ENCODE measurements around the gene CAMK2B. TPM values are rescaled to one million over a fixed set of nuclear protein-coding genes. Genes with fewer than 3 reads are reported as not detected.

The CAMK2B gene
- total RNA-seq, 1 donor from 2014 or later: not detected

DNA sequence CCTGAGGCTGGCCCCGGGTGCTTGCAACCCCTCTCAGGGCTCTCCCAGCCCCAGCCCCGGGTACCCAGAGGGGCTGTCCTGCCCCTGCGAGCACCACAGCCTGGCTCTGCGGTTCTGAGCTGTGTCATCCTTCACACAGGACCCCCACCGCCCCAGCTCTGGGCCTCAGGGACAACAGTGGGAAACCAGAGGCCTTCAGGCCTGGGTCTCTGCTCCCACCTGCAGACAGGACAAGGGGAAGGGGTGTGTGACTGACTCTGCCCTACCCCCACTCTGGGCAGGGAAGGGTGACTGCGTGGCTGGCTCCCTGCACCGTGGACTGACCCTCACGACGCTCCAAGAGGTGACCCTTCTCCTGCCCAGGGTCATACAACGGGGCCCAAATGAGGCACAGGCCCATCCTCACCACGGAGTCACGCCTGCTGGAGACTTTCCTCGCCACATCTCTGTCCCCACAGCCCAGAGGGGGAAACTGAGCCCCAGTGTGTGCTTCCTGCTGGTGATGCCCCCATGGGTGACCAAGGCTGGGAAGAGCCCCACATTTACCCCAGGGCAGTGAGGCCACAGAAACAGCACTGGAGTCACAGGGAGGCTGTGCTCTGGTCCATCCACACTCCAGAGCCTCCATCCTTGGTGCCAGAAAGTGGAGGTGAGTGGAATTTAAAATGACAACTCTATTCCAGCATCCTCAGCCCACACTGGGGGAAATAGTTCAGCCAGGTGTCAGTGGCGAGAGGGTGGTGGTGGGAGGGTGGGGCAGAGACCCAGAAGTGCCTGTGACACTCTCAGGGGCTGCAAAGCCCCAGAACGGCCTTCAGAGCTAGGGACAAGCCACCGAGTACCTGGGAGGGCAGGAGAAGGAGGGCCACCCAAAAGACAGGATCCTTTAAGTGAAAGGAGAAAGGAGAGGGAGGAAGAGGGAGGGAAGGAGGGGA is 13.6 kb downstream of the CAMK2B start:
- no peaks in the 10 kb centered on the region for H3K36me3 ChIP-seq (ENCODE audit: control insufficient read depth, insufficient read depth, low read length)
- no peak overlapping the region for H3K4me3 ChIP-seq (ENCODE audit: low read depth, low read length)
- no peaks in the 10 kb centered on the region for H3K27me3 ChIP-seq (ENCODE audit: control insufficient read depth, insufficient read depth, low read length)
- no peak for TF ChIP-seq CTCF (IDR thresholded peaks at IDR 0.05; ENCODE audit: insufficient read depth, low read length, severe bottlenecking)
- FAIRE-seq (no peak), DNase-seq (ENCODE audit: low read depth) (no peak)

DNA sequence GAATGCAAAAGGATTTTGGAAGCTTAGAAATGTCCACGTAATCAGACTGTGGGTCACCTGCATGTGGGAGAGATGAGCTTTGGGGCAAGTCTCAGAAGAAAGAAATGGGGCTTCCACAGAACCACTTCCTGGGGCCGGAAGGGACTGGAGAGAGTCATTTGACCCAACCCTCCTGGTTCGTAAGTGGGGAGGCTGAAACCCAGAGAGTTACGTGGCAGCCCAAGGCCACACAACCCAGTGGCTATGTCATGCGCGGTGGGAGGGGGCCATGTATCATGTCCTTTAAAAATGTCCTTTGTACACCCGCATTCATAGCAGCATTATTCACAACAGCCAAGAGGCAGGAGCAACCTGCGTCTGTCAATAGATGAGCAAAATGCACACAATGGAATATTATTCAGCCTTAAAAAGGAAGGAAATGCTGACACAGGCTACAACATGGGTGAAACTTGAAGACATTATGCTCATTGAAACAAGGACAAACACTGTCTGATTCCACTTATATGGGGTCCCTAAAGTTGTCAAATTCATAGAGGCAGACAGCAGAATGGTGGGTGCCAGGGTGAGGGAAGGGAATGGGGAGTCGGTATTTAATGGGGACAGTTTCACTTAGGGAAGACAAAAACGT is 15.1 kb downstream of the CAMK2B start:
- Histone ChIP-seq H3K27me3 (ENCODE audit: control insufficient read depth, insufficient read depth, low read length) (no peaks in the 10 kb centered on the region), H3K4me3 (ENCODE audit: low read depth, low read length) (no peak overlapping the region), H3K36me3 (ENCODE audit: control insufficient read depth, insufficient read depth, low read length) (no peaks in the 10 kb centered on the region)
- no peak for TF ChIP-seq CTCF (IDR thresholded peaks at IDR 0.05; ENCODE audit: insufficient read depth, low read length, severe bottlenecking)
- FAIRE-seq: peak; percentile 72
- DNase-seq (ENCODE audit: low read depth): no peak

DNA sequence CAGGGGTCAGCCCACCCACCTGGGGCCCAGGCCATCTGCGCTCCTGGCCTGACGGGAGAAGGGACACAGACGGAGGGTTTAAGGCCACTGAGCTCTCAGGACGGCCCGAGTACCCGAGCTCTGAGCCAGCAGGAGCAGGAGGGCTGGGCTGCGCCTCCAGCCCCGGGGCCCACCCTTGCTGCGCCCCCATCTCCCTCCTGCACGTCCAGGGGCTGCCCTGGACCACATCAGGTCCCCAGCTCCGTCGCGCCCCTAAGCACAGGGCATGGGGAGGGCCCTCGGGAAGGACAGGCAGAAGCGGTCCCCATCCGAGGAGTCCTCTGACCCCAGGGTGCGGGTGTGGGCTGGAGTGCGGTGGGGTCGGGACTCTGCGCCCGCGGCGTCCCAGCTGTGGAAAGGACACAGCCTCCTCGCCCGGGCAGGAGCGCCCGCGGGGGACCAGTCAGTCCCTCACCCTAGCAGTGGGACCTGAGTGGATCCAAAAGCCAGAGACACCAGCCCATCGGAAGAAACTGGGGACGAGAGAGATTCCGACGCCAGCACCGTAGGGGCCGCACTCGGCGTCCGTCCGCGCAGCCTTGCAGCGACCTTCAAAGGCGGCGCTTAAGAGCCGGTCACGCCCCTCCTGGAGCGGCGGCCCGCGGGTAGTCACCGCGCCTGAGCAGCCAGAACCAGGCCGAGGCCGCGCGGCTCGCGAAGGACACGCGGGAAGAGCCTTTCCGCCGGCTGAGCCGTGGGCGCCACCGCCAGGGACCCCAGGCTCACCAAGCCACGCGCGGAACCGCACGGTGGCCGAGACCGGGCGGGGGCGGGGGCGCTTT is 15.9 kb downstream of the CAMK2B start:
- peak; percentile 20 for DNase-seq (ENCODE audit: low read depth)
- TF ChIP-seq CTCF (IDR thresholded peaks at IDR 0.05; ENCODE audit: insufficient read depth, low read length, severe bottlenecking): no peak
- Histone ChIP-seq H3K36me3 (ENCODE audit: control insufficient read depth, insufficient read depth, low read length) (no peaks in the 10 kb centered on the region), H3K4me3 (ENCODE audit: low read depth, low read length) (peak overlapping the region; percentile 23), H3K27me3 (ENCODE audit: control insufficient read depth, insufficient read depth, low read length) (no peaks in the 10 kb centered on the region)
- FAIRE-seq: no peak

GRCh38 chr7:44308596-44309270 is 16.7 kb downstream of the CAMK2B start:
- H3K4me3 ChIP-seq (ENCODE audit: low read depth, low read length): no peak overlapping the region
- DNase-seq (ENCODE audit: low read depth) (no peak), FAIRE-seq (no peak)
- H3K36me3 ChIP-seq (ENCODE audit: control insufficient read depth, insufficient read depth, low read length): no peaks in the 10 kb centered on the region
- no peak for TF ChIP-seq CTCF (IDR thresholded peaks at IDR 0.05; ENCODE audit: insufficient read depth, low read length, severe bottlenecking)
- H3K27me3 ChIP-seq (ENCODE audit: control insufficient read depth, insufficient read depth, low read length): no peaks in the 10 kb centered on the region

- Histone ChIP-seq H3K27me3 (ENCODE audit: control insufficient read depth, insufficient read depth, low read length) (no peaks in the 10 kb centered on the region), H3K36me3 (ENCODE audit: control insufficient read depth, insufficient read depth, low read length) (no peaks in the 10 kb centered on the region), H3K4me3 (ENCODE audit: low read depth, low read length) (no peak overlapping the region)
- FAIRE-seq (peak; percentile 85), DNase-seq (ENCODE audit: low read depth) (peak; percentile 89)
- no peak for TF ChIP-seq CTCF (IDR thresholded peaks at IDR 0.05; ENCODE audit: insufficient read depth, low read length, severe bottlenecking)
These were observed 17.3 kb downstream of the CAMK2B start for GRCh38 chr7:44307905-44308595.
